Mesenchymal stem cell (in vitro differentiated cells and primary cell): ENCODE measurements around the gene MARS1.
"Not testable (repeated sequence)": the region's sequence is repeated elsewhere in the genome, so short reads cannot be mapped to it uniquely, and the experiment has no call there.

Source experiments
- DNase-seq: peaks from one replicate; pipeline ENCODE4 v3.0.0-alpha.2; 2013
- H2AFZ ChIP-seq: one replicate; pipeline ENCODE4 v1.6.1; 2013; ENCODE audit warnings: low read depth, mild to moderate bottlenecking, control low read depth, inconsistent platforms, low read length, moderate library complexity
- H2AK5ac ChIP-seq: 2 replicates; pipeline ENCODE4 v1.6.1; 2013; ENCODE audit warnings: low read length, moderate library complexity, mild to moderate bottlenecking, inconsistent platforms; ENCODE audit not compliant: severe bottlenecking
- H2BK120ac ChIP-seq: one replicate; pipeline ENCODE4 v1.6.1; 2013; ENCODE audit warnings: low read depth, mild to moderate bottlenecking, inconsistent platforms, low read length, moderate library complexity
- H2BK12ac ChIP-seq, 2 experiments: one replicate each; pipeline ENCODE4 v1.6.1; 2013; ENCODE audit warnings: inconsistent platforms in 2 of 2, low read length in 2 of 2, mild to moderate bottlenecking in 2 of 2, moderate library complexity in 2 of 2, control low read depth in 1 of 2
- H2BK15ac ChIP-seq: one replicate; pipeline ENCODE4 v1.6.1; 2013; ENCODE audit warnings: mild to moderate bottlenecking, low read depth, inconsistent platforms; ENCODE audit not compliant: poor library complexity, severe bottlenecking
- H2BK5ac ChIP-seq: 2 replicates; pipeline ENCODE4 v1.6.1; 2013; ENCODE audit warnings: low read depth, mild to moderate bottlenecking, low read length, control low read depth, inconsistent platforms; ENCODE audit not compliant: poor library complexity, severe bottlenecking
- H3K14ac ChIP-seq, 2 experiments: one replicate each; pipeline ENCODE4 v1.6.1; 2013; ENCODE audit warnings: inconsistent platforms in 2 of 2, low read length in 2 of 2, control low read depth in 1 of 2, mild to moderate bottlenecking in 1 of 2, moderate library complexity in 1 of 2
- H3K18ac ChIP-seq, 2 experiments: one replicate each; pipeline ENCODE4 v1.6.1; 2013; ENCODE audit warnings: inconsistent platforms in 2 of 2, low read length in 2 of 2, control low read depth in 1 of 2, low read depth in 1 of 2, mild to moderate bottlenecking in 1 of 2
- H3K23ac ChIP-seq, 2 experiments: one replicate each; pipeline ENCODE4 v1.6.1; 2013; ENCODE audit warnings: inconsistent platforms in 2 of 2, low read length in 2 of 2, mild to moderate bottlenecking in 2 of 2, moderate library complexity in 2 of 2, control low read depth in 1 of 2
- H3K27ac ChIP-seq: 2 replicates; pipeline ENCODE4 v1.5.1; 2013; ENCODE audit warnings: mild to moderate bottlenecking, moderate library complexity, low read length, control low read depth, inconsistent platforms; ENCODE audit not compliant: poor library complexity, severe bottlenecking
- H3K27me3 ChIP-seq, 2 experiments: 2 replicates each; pipeline versions ENCODE4 v1.6.1 to v1.7.0; 2013; ENCODE audit warnings: low read length in 2 of 2, mild to moderate bottlenecking in 2 of 2, moderate library complexity in 2 of 2, control low read depth in 1 of 2, inconsistent platforms in 1 of 2; ENCODE audit not compliant: control insufficient read depth in 1 of 2, insufficient read depth in 1 of 2
- H3K36me3 ChIP-seq, 2 experiments: 2 replicates each; pipeline versions ENCODE4 v1.6.1 to v1.7.0; 2013; ENCODE audit warnings: low read length in 2 of 2, control low read depth in 1 of 2, inconsistent platforms in 1 of 2, low read depth in 1 of 2, mild to moderate bottlenecking in 1 of 2; ENCODE audit not compliant: insufficient read depth in 2 of 2, control insufficient read depth in 1 of 2
- H3K4ac ChIP-seq, 2 experiments: one replicate each; pipeline ENCODE4 v1.6.1; 2013; ENCODE audit warnings: inconsistent platforms in 2 of 2, low read length in 2 of 2, mild to moderate bottlenecking in 2 of 2, moderate library complexity in 2 of 2, control low read depth in 1 of 2, low read depth in 1 of 2
- H3K4me1 ChIP-seq: 2 replicates; pipeline ENCODE4 v1.6.1; 2013; ENCODE audit warnings: low read depth, low read length, control low read depth; ENCODE audit not compliant: control insufficient read depth, insufficient read depth
- H3K4me2 ChIP-seq: 2 replicates; pipeline ENCODE4 v1.6.1; 2013; ENCODE audit warnings: low read length, mild to moderate bottlenecking, inconsistent platforms; ENCODE audit not compliant: poor library complexity, severe bottlenecking
- H3K4me3 ChIP-seq, 2 experiments: 2 replicates each; pipeline versions ENCODE4 v1.5.1 to v1.7.0; 2013; ENCODE audit warnings: low read length in 2 of 2, mild to moderate bottlenecking in 2 of 2, control low read depth in 1 of 2, low read depth in 1 of 2; ENCODE audit not compliant: insufficient read depth in 1 of 2
- H3K79me1 ChIP-seq: replicated peaks from 2 replicates; pipeline ENCODE4 v1.6.1; 2013; ENCODE audit warnings: mild to moderate bottlenecking, control low read depth, low read length, inconsistent platforms; ENCODE audit not compliant: poor library complexity, severe bottlenecking
- H3K9ac ChIP-seq: 2 replicates; pipeline ENCODE4 v1.7.0; 2013; ENCODE audit warnings: mild to moderate bottlenecking, low read length, moderate library complexity
- H3K9me3 ChIP-seq: 2 replicates; pipeline ENCODE4 v1.7.0; 2013; ENCODE audit warnings: mild to moderate bottlenecking, low read length; ENCODE audit not compliant: control insufficient read depth
- H4K8ac ChIP-seq: one replicate; pipeline ENCODE4 v1.6.1; 2013; ENCODE audit warnings: inconsistent platforms, mild to moderate bottlenecking, low read length, moderate library complexity
- H4K91ac ChIP-seq: one replicate; pipeline ENCODE4 v1.6.1; 2013; ENCODE audit warnings: mild to moderate bottlenecking, low read length, inconsistent platforms
- WGBS: methylation state at CpG from one replicate; pipeline ENCODE4 v1.1.7; 2013; ENCODE audit warnings: mixed read lengths; 5-methylcytosine and 5-hydroxymethylcytosine counted together

The MARS1 gene

GRCh38 chr12:57502311-57502969, 14.6 kb downstream of the MARS1 start:
- not testable (repeated sequence) for H3K9ac ChIP-seq, H2BK12ac ChIP-seq, H2BK15ac ChIP-seq, H3K4me1 ChIP-seq, H3K27me3 ChIP-seq, H3K27ac ChIP-seq, H3K9me3 ChIP-seq, H2AK5ac ChIP-seq, H3K18ac ChIP-seq, H2BK120ac ChIP-seq, H3K4ac ChIP-seq, H3K23ac ChIP-seq, H3K4me2 ChIP-seq, H3K14ac ChIP-seq, H4K91ac ChIP-seq, H3K4me3 ChIP-seq, H2BK5ac ChIP-seq, H4K8ac ChIP-seq, DNase-seq, H2AFZ ChIP-seq
- Histone ChIP-seq H3K79me1 (peaks cover 36% of the 10 kb centered on the region), H3K36me3 (peaks cover 74 to 77% of the 10 kb centered on the region in 2 experiments)
- WGBS: 98% methylated on average over 17 of the region's 22 CpGs

- not testable (repeated sequence) for H3K4me1 ChIP-seq, H3K4ac ChIP-seq, H2BK5ac ChIP-seq, DNase-seq, H2BK12ac ChIP-seq, H3K9me3 ChIP-seq, H4K91ac ChIP-seq, H3K4me3 ChIP-seq, H3K18ac ChIP-seq, H3K14ac ChIP-seq, H3K9ac ChIP-seq, H3K4me2 ChIP-seq, H2AK5ac ChIP-seq, H3K23ac ChIP-seq, H3K27me3 ChIP-seq, H4K8ac ChIP-seq, H2AFZ ChIP-seq, H2BK15ac ChIP-seq, H2BK120ac ChIP-seq, H3K27ac ChIP-seq
- peaks cover 64 to 69% of the 10 kb centered on the region in 2 experiments for H3K36me3 ChIP-seq
- peaks cover 17% of the 10 kb centered on the region for H3K79me1 ChIP-seq
- WGBS: 93% methylated on average over 1 of the region's 4 CpGs
These were observed 18.7 kb downstream of the MARS1 start for GRCh38 chr12:57506541-57506940.

GRCh38 chr12:57507796-57508195, 19.9 kb downstream of the MARS1 start:
- H2BK5ac ChIP-seq, H2BK12ac ChIP-seq, H3K4me1 ChIP-seq, H2AK5ac ChIP-seq, H3K4me2 ChIP-seq, H3K18ac ChIP-seq, H2BK120ac ChIP-seq, H3K4me3 ChIP-seq, H3K27ac ChIP-seq, H3K14ac ChIP-seq, H3K4ac ChIP-seq, H3K23ac ChIP-seq, H2AFZ ChIP-seq, H3K27me3 ChIP-seq, H4K91ac ChIP-seq, H2BK15ac ChIP-seq, H3K9ac ChIP-seq, H4K8ac ChIP-seq, DNase-seq, H3K9me3 ChIP-seq: not testable (repeated sequence)
- Histone ChIP-seq H3K36me3 (peaks cover 66 to 67% of the 10 kb centered on the region in 2 experiments), H3K79me1 (peaks cover 20% of the 10 kb centered on the region)
- WGBS: over 99% methylated on average over 17 of the region's 28 CpGs

- Histone ChIP-seq H3K36me3 (peaks cover 52 to 66% of the 10 kb centered on the region in 2 experiments), H3K79me1 (peaks cover 17% of the 10 kb centered on the region), H2AFZ (no peak overlapping the region), H3K27me3 (no peaks in the 10 kb centered on the region), H3K4me1 (peaks cover 4% of the 10 kb centered on the region), H3K4me3 (no peak overlapping the region), H4K91ac (no peak overlapping the region), H3K4ac (no peak overlapping the region), H4K8ac (no peak overlapping the region), H3K18ac (no peak overlapping the region), H3K9ac (no peak overlapping the region), H2AK5ac (no peak overlapping the region), H2BK120ac (no peak overlapping the region), H2BK12ac (no peak overlapping the region), H3K9me3 (no peaks in the 10 kb centered on the region), H3K27ac (no peak overlapping the region), H2BK15ac (no peak overlapping the region), H3K4me2 (no peak overlapping the region), H3K14ac (no peak overlapping the region), H2BK5ac (no peak overlapping the region), H3K23ac (no peak overlapping the region)
- no peak for DNase-seq
- WGBS: 99% methylated on average over 4 of the region's 4 CpGs
These were observed 23.3 kb downstream of the MARS1 start for GRCh38 chr12:57511161-57511560.
